GM12873 (cell line): Measurements from ENCODE around the gene CCL25.

Experiments
- CTCF ChIP-seq: IDR thresholded peaks from 2 replicates; pipeline ENCODE4 v1.5.1; 2012; ENCODE audit warnings: low read depth, mild to moderate bottlenecking, moderate library complexity, low read length, control low read depth; ENCODE audit not compliant: insufficient read depth; ENCODE audit errors: missing control alignments

CCL25 gene

GRCh38 chr19:8081569-8082550, 29.3 kb downstream of the CCL25 start:
- no peak for TF ChIP-seq CTCF

GRCh38 chr19:8083141-8083540, 30.6 kb downstream of the CCL25 start:
- no peak for TF ChIP-seq CTCF

- TF ChIP-seq CTCF, result no peak
Measured at GRCh38 chr19:8084152-8084551, 31.6 kb downstream of the CCL25 start.

GRCh38 chr19:8085598-8086408, 33.2 kb downstream of the CCL25 start:
- no peak for TF ChIP-seq CTCF

- TF ChIP-seq CTCF, result no peak
Measured at GRCh38 chr19:8086849-8087248, 34.3 kb downstream of the CCL25 start.

- TF ChIP-seq CTCF, result no peak
Measured at GRCh38 chr19:8087876-8088275, 35.3 kb downstream of the CCL25 start.

GRCh38 chr19:8088752-8089663, 36.4 kb downstream of the CCL25 start:
- TF ChIP-seq CTCF, result no peak
